ENCODE results near the gene MEX3A. TPM values are rescaled to one million over a fixed set of nuclear protein-coding genes. Genes with fewer than 3 reads are reported as not detected.

Gene MEX3A
- total RNA-seq, 1 experiment from 2014 or later = 68.0 TPM

GRCh38 chr1:156069490-156070455 lies 12.5 kb downstream of the MEX3A start:
- peak overlapping the region in 2 of 3 experiments; percentile 64 to 79; a peak in 4 of 7 replicates for H3K27ac Mint-ChIP-seq
- Histone ChIP-seq H3K18ac (ENCODE audit: insufficient read length, low read depth, low read length) (no peak overlapping the region), H4K91ac (ENCODE audit: insufficient read length, low read depth, low read length) (no peak overlapping the region), H3K79me1 (ENCODE audit: insufficient read depth, low read depth, low read length, poor library complexity, severe bottlenecking) (no peaks in the 10 kb centered on the region), H3K79me2 (ENCODE audit: insufficient read depth, low read length) (no peaks in the 10 kb centered on the region; the same call in 1 of the 2 replicates), H3K9me3 (ENCODE audit: control insufficient read depth, low read depth, low read length) (no peaks in the 10 kb centered on the region), H2BK20ac (ENCODE audit: low read depth, low read length, poor library complexity, severe bottlenecking) (no peak overlapping the region), H3K27me3 (ENCODE audit: insufficient read depth, low read length) (no peaks in the 10 kb centered on the region), H2AFZ (ENCODE audit: low read length) (no peak overlapping the region), H4K20me1 (ENCODE audit: control insufficient read depth, insufficient read depth, insufficient read length) (no peaks in the 10 kb centered on the region), H3K27ac (ENCODE audit: insufficient read length, low read depth, low read length) (no peak overlapping the region), H2BK120ac (ENCODE audit: low read depth, low read length, poor library complexity, severe bottlenecking) (no peak overlapping the region), H3K4me1 (ENCODE audit: insufficient read depth, low read length) (peaks cover 11% of the 10 kb centered on the region; the same call in 1 of the 2 replicates), H3K4ac (ENCODE audit: low read depth, low read length) (no peak overlapping the region), H3K9ac (ENCODE audit: extremely low read depth, insufficient read length, low read length) (no peak overlapping the region), H4K8ac (replicated peaks; ENCODE audit: insufficient read length, low read depth, low read length) (no peak overlapping the region), H3T11ph (ENCODE audit: low read length) (no peak overlapping the region), H2BK15ac (ENCODE audit: low read depth, low read length) (no peak overlapping the region), H3K14ac (ENCODE audit: insufficient read depth, low read length) (no peak overlapping the region), H2AK5ac (ENCODE audit: insufficient read length, low read length) (no peak overlapping the region), H4K5ac (ENCODE audit: insufficient read length, low read depth, low read length) (no peak overlapping the region), H2BK5ac (ENCODE audit: insufficient read length, low read length) (no peak overlapping the region), H3K4me2 (ENCODE audit: insufficient read depth, insufficient read length, low read length) (no peak overlapping the region), H3K23me2 (ENCODE audit: insufficient read length, low read depth, low read length, poor library complexity, severe bottlenecking) (no peaks in the 10 kb centered on the region), H3K56ac (ENCODE audit: insufficient read length, low read depth, low read length) (no peak overlapping the region), H2BK12ac (ENCODE audit: insufficient read length, low read depth, low read length) (no peak overlapping the region), H3K23ac (ENCODE audit: insufficient read length, low read depth, low read length) (no peak overlapping the region)
- H3K27me3 Mint-ChIP-seq (ENCODE audit: low read depth) = no peaks in the 10 kb centered on the region
- no peak overlapping the region for H3K4me3 Mint-ChIP-seq
- TF ChIP-seq, protein P1, sequence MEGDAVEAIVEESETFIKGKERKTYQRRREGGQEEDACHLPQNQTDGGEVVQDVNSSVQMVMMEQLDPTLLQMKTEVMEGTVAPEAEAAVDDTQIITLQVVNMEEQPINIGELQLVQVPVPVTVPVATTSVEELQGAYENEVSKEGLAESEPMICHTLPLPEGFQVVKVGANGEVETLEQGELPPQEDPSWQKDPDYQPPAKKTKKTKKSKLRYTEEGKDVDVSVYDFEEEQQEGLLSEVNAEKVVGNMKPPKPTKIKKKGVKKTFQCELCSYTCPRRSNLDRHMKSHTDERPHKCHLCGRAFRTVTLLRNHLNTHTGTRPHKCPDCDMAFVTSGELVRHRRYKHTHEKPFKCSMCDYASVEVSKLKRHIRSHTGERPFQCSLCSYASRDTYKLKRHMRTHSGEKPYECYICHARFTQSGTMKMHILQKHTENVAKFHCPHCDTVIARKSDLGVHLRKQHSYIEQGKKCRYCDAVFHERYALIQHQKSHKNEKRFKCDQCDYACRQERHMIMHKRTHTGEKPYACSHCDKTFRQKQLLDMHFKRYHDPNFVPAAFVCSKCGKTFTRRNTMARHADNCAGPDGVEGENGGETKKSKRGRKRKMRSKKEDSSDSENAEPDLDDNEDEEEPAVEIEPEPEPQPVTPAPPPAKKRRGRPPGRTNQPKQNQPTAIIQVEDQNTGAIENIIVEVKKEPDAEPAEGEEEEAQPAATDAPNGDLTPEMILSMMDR (conservative IDR thresholded peaks at IDR 0.05) = no peak
- WGBS (ENCODE audit: extremely low coverage, insufficient read length, low lambda C conversion rate) = no CpG with 5 or more reads among the region's 3 CpGs
- no peak for DNase-seq
- H3K36me3 Mint-ChIP-seq (ENCODE audit: insufficient read depth in 1 of 3, low read depth in 3 of 3) = peaks cover 4 to 39% (median 35%) of the 10 kb centered on the region in 3 experiments; a peak in 6 of 7 replicates
- no peaks in the 10 kb centered on the region for H3K9me3 Mint-ChIP-seq
- H3K4me1 Mint-ChIP-seq = peaks cover 48 to 68% of the 10 kb centered on the region in 2 experiments

All from H9 (cell line).